HEK293 (cell line): ENCODE results near the gene STK39.

ENCODE experiments used
- KLF10 ChIP-seq: fragments of 450-650 bp; IDR thresholded peaks from 2 replicates; pipeline ENCODE4 v1.5.1; 2018; ENCODE audit warnings: missing biosample characterization, mild to moderate bottlenecking, missing genetic modification characterization
- KLF8 ChIP-seq: fragments of 450-650 bp; formaldehyde crosslinking; IDR thresholded peaks from 2 replicates; pipeline ENCODE4 v1.5.1; 2016; ENCODE audit warnings: missing biosample characterization, missing genetic modification characterization
- KLF9 ChIP-seq: fragments of 450-650 bp; formaldehyde crosslinking; IDR thresholded peaks from 2 replicates; pipeline ENCODE4 v1.5.1; 2016; ENCODE audit warnings: missing biosample characterization, missing genetic modification characterization, low read depth
- PRDM1 ChIP-seq: fragments of 450-650 bp; formaldehyde crosslinking; IDR thresholded peaks from 2 replicates; pipeline ENCODE4; 2016; ENCODE audit warnings: missing biosample characterization, missing genetic modification characterization
- TRIM28 ChIP-seq: IDR thresholded peaks from 2 replicates; pipeline ENCODE4 v1.6.1; 2011; ENCODE audit warnings: low read length, control low read depth, borderline replicate concordance
- WT1 ChIP-seq: fragments of 450-650 bp; formaldehyde crosslinking; IDR thresholded peaks from 2 replicates; pipeline ENCODE4 v1.5.1; 2016; ENCODE audit warnings: missing biosample characterization, missing genetic modification characterization
- ZEB2 ChIP-seq: fragments of 450-650 bp; formaldehyde crosslinking; IDR thresholded peaks from 2 replicates; pipeline ENCODE4 v1.5.1; 2016; ENCODE audit warnings: missing biosample characterization, missing genetic modification characterization
- ZFP37 ChIP-seq: fragments of 450-650 bp; formaldehyde crosslinking; IDR thresholded peaks from 2 replicates; pipeline ENCODE4 v1.5.1; 2016; ENCODE audit warnings: missing biosample characterization, missing genetic modification characterization
- ZNF132 ChIP-seq: fragments of 450-650 bp; formaldehyde crosslinking; IDR thresholded peaks from 2 replicates; pipeline ENCODE4 v1.5.1; 2017; ENCODE audit warnings: missing biosample characterization, missing genetic modification characterization, borderline replicate concordance
- ZNF23 ChIP-seq: fragments of 450-650 bp; formaldehyde crosslinking; IDR thresholded peaks from 2 replicates; pipeline ENCODE4 v1.5.1; 2016; ENCODE audit warnings: missing biosample characterization, missing genetic modification characterization, borderline replicate concordance
- ZNF239 ChIP-seq: fragments of 450-650 bp; formaldehyde crosslinking; IDR thresholded peaks from 2 replicates; pipeline ENCODE4 v1.5.1; 2016; ENCODE audit warnings: missing biosample characterization, missing genetic modification characterization
- ZNF24 ChIP-seq: fragments of 450-650 bp; formaldehyde crosslinking; IDR thresholded peaks from 2 replicates; pipeline ENCODE4 v1.5.1; 2016; ENCODE audit warnings: missing biosample characterization, missing genetic modification characterization
- ZNF274 ChIP-seq, 2 experiments: fragments of 200-500 bp in 1 of 2; fragments of 450-650 bp in 1 of 2; sonication (Bioruptor generic) in 1 of 2; formaldehyde crosslinking in 1 of 2; IDR thresholded peaks; 2 replicates each; pipeline versions ENCODE4 v1.5.1 to v1.6.1; 2014 to 2016; ENCODE audit warnings: borderline replicate concordance in 1 of 2, inconsistent platforms in 1 of 2, low read length in 1 of 2, missing biosample characterization in 1 of 2, missing genetic modification characterization in 1 of 2
- ZNF335 ChIP-seq: fragments of 450-650 bp; formaldehyde crosslinking; conservative IDR thresholded peaks from 2 replicates; pipeline ENCODE4 v1.5.1; 2016; ENCODE audit warnings: missing biosample characterization, missing genetic modification characterization
- ZNF350 ChIP-seq: fragments of 450-650 bp; formaldehyde crosslinking; IDR thresholded peaks from 2 replicates; pipeline ENCODE4 v1.5.0; 2017; ENCODE audit warnings: missing biosample characterization, mild to moderate bottlenecking, missing genetic modification characterization
- ZNF416 ChIP-seq: fragments of 450-650 bp; formaldehyde crosslinking; IDR thresholded peaks from 2 replicates; pipeline ENCODE4 v1.5.1; 2016; ENCODE audit warnings: missing biosample characterization, missing genetic modification characterization
- ZNF548 ChIP-seq: fragments of 450-650 bp; formaldehyde crosslinking; IDR thresholded peaks from 2 replicates; pipeline ENCODE4 v1.5.1; 2016; ENCODE audit warnings: missing biosample characterization, missing genetic modification characterization
- ZNF560 ChIP-seq: fragments of 450-650 bp; formaldehyde crosslinking; IDR thresholded peaks from 2 replicates; pipeline ENCODE4 v1.5.1; 2017; ENCODE audit warnings: missing biosample characterization, missing genetic modification characterization, borderline replicate concordance
- ZNF596 ChIP-seq: fragments of 450-650 bp; IDR thresholded peaks from 2 replicates; pipeline ENCODE4 v1.5.0; 2018; ENCODE audit warnings: missing biosample characterization, mild to moderate bottlenecking, missing genetic modification characterization, moderate library complexity
- ZNF654 ChIP-seq: fragments of 450-650 bp; formaldehyde crosslinking; IDR thresholded peaks from 2 replicates; pipeline ENCODE4 v1.5.1; 2016; ENCODE audit warnings: low read depth, missing biosample characterization, missing genetic modification characterization
- ZNF76 ChIP-seq: fragments of 450-650 bp; formaldehyde crosslinking; IDR thresholded peaks from 2 replicates; pipeline ENCODE4; 2016; ENCODE audit warnings: low read depth, missing biosample characterization, missing genetic modification characterization, borderline replicate concordance
- ZNF776 ChIP-seq: fragments of 450-650 bp; formaldehyde crosslinking; IDR thresholded peaks from 2 replicates; pipeline ENCODE4 v1.5.0; 2017; ENCODE audit warnings: missing biosample characterization, missing genetic modification characterization, borderline replicate concordance
- ZNF785 ChIP-seq: fragments of 450-650 bp; formaldehyde crosslinking; IDR thresholded peaks from 2 replicates; pipeline ENCODE4 v1.5.1; 2016; ENCODE audit warnings: missing biosample characterization, missing genetic modification characterization
- ZSCAN30 ChIP-seq: fragments of 450-650 bp; IDR thresholded peaks from 2 replicates; pipeline ENCODE4 v1.5.1; 2018; ENCODE audit warnings: missing biosample characterization, mild to moderate bottlenecking, missing genetic modification characterization, moderate library complexity
- TF ChIP-seq, protein P1 (sequence below): fragments of 450-650 bp; formaldehyde crosslinking; IDR thresholded peaks from 2 replicates; pipeline ENCODE4 v1.5.1; 2017; ENCODE audit warnings: missing biosample characterization, missing genetic modification characterization
- TF ChIP-seq, protein P2 (sequence below): fragments of 450-650 bp; formaldehyde crosslinking; IDR thresholded peaks from 2 replicates; pipeline ENCODE4 v1.5.1; 2016; ENCODE audit warnings: missing biosample characterization, missing genetic modification characterization
- TF ChIP-seq, protein P3 (sequence below): fragments of 450-650 bp; formaldehyde crosslinking; IDR thresholded peaks from 2 replicates; pipeline ENCODE4 v1.5.1; 2017; ENCODE audit warnings: missing biosample characterization, missing genetic modification characterization
- TF ChIP-seq, protein P4 (sequence below): fragments of 450-650 bp; formaldehyde crosslinking; IDR thresholded peaks from 2 replicates; pipeline ENCODE4 v1.5.1; 2016; ENCODE audit warnings: missing biosample characterization, missing genetic modification characterization
- TF ChIP-seq, protein P5 (sequence below): fragments of 450-650 bp; formaldehyde crosslinking; IDR thresholded peaks from 2 replicates; pipeline ENCODE4 v1.5.1; 2016; ENCODE audit warnings: missing biosample characterization, missing genetic modification characterization

Gene STK39

DNA sequence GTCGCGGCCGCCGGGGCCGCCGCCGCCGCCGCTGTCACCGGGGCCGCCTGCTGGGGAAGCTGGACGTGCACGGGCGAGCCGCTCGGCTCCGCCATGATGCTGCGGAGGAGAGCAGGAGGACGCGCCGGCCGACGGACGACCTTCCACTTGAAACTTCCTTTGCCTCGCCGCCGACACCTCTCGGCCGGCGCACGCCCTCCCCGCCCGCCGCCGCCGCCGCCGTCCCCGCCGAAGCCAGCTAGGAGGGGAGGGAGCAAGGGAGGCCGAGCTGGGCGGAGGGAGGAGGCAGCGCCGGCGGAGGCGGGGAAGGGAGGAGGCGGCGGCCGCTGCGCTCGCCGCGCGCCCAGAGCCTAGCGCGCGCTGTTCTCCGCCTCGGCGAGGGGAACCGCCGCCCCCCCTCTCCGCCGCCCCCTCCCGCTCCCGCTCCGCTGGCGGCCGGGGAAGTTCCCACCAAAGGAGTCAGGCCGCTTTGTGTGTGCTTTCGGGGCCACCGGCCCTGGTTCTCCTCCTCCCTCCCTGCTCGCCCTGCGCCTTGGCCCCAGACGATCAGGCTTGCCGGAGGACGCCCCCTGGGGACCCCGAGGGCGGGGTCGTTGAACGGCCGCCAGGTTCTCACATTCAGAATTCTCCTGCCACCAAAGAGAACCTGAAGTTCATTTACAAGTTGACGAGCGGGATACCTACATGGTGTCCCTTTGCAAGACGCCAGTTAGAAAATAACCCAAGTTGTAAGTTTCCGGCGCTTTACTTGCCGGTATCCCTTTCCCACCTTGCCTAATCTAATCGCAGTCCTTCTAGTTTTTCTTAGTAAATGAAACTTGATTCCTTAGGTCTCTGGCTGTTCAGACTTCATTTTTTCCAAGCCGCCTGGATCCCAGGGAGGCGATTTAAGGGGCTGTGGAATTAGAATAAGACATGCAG, at the start of gene STK39 (continued):
- TF ChIP-seq ZNF416 (tag by site-specific recombination) (no peak), ZNF24 (tag by site-specific recombination) (no peak), ZNF335 (tag by site-specific recombination) (peak; percentile 88), ZNF350 (no peak), ZNF23 (tag by site-specific recombination) (no peak), ZNF596 (tag by site-specific recombination) (no peak), ZNF776 (tag by site-specific recombination) (peak; percentile 96), KLF10 (tag by site-specific recombination) (peak; percentile 17; the same call in 1 of the 2 replicates), ZNF132 (tag by site-specific recombination) (no peak), ZNF785 (tag by site-specific recombination) (no peak), ZNF654 (tag by site-specific recombination) (no peak), TRIM28 (peak; percentile 91), ZNF239 (tag by site-specific recombination) (no peak), ZNF548 (tag by site-specific recombination) (no peak), ZEB2 (peak; percentile 47; the same call in 1 of the 2 replicates), ZFP37 (tag by site-specific recombination) (no peak), ZNF274 (IDR thresholded peaks at IDR 0.05; ENCODE audit: low read length) (no peak), ZNF274 (tag by site-specific recombination; IDR thresholded peaks at IDR 0.05; ENCODE audit: borderline replicate concordance) (no peak), ZSCAN30 (0 out of 2 replicates have a peak, but pooled peaks have one; percentile 42), KLF8 (tag by site-specific recombination) (peak; percentile 69; the same call in 1 of the 2 replicates), KLF9 (peak; percentile 68; the same call in 1 of the 2 replicates), PRDM1 (tag by site-specific recombination) (0 out of 2 replicates have a peak, but pooled peaks have one; percentile 30), ZNF76 (tag by site-specific recombination) (0 out of 2 replicates have a peak, but pooled peaks have one; percentile 20), ZNF560 (no peak), WT1 (tag by site-specific recombination) (no peak)
- TF ChIP-seq, protein P1, sequence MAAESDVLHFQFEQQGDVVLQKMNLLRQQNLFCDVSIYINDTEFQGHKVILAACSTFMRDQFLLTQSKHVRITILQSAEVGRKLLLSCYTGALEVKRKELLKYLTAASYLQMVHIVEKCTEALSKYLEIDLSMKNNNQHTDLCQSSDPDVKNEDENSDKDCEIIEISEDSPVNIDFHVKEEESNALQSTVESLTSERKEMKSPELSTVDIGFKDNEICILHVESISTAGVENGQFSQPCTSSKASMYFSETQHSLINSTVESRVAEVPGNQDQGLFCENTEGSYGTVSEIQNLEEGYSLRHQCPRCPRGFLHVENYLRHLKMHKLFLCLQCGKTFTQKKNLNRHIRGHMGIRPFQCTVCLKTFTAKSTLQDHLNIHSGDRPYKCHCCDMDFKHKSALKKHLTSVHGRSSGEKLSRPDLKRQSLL (tag by site-specific recombination) = no peak
- TF ChIP-seq, protein P2, sequence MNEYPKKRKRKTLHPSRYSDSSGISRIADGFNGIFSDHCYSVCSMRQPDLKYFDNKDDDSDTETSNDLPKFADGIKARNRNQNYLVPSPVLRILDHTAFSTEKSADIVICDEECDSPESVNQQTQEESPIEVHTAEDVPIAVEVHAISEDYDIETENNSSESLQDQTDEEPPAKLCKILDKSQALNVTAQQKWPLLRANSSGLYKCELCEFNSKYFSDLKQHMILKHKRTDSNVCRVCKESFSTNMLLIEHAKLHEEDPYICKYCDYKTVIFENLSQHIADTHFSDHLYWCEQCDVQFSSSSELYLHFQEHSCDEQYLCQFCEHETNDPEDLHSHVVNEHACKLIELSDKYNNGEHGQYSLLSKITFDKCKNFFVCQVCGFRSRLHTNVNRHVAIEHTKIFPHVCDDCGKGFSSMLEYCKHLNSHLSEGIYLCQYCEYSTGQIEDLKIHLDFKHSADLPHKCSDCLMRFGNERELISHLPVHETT = no peak
- TF ChIP-seq, protein P3, sequence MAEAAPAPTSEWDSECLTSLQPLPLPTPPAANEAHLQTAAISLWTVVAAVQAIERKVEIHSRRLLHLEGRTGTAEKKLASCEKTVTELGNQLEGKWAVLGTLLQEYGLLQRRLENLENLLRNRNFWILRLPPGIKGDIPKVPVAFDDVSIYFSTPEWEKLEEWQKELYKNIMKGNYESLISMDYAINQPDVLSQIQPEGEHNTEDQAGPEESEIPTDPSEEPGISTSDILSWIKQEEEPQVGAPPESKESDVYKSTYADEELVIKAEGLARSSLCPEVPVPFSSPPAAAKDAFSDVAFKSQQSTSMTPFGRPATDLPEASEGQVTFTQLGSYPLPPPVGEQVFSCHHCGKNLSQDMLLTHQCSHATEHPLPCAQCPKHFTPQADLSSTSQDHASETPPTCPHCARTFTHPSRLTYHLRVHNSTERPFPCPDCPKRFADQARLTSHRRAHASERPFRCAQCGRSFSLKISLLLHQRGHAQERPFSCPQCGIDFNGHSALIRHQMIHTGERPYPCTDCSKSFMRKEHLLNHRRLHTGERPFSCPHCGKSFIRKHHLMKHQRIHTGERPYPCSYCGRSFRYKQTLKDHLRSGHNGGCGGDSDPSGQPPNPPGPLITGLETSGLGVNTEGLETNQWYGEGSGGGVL (tag by site-specific recombination) = peak; percentile 91
- TF ChIP-seq, protein P4, sequence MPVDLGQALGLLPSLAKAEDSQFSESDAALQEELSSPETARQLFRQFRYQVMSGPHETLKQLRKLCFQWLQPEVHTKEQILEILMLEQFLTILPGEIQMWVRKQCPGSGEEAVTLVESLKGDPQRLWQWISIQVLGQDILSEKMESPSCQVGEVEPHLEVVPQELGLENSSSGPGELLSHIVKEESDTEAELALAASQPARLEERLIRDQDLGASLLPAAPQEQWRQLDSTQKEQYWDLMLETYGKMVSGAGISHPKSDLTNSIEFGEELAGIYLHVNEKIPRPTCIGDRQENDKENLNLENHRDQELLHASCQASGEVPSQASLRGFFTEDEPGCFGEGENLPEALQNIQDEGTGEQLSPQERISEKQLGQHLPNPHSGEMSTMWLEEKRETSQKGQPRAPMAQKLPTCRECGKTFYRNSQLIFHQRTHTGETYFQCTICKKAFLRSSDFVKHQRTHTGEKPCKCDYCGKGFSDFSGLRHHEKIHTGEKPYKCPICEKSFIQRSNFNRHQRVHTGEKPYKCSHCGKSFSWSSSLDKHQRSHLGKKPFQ (tag by site-specific recombination) = peak; percentile 72
- TF ChIP-seq, protein P5, sequence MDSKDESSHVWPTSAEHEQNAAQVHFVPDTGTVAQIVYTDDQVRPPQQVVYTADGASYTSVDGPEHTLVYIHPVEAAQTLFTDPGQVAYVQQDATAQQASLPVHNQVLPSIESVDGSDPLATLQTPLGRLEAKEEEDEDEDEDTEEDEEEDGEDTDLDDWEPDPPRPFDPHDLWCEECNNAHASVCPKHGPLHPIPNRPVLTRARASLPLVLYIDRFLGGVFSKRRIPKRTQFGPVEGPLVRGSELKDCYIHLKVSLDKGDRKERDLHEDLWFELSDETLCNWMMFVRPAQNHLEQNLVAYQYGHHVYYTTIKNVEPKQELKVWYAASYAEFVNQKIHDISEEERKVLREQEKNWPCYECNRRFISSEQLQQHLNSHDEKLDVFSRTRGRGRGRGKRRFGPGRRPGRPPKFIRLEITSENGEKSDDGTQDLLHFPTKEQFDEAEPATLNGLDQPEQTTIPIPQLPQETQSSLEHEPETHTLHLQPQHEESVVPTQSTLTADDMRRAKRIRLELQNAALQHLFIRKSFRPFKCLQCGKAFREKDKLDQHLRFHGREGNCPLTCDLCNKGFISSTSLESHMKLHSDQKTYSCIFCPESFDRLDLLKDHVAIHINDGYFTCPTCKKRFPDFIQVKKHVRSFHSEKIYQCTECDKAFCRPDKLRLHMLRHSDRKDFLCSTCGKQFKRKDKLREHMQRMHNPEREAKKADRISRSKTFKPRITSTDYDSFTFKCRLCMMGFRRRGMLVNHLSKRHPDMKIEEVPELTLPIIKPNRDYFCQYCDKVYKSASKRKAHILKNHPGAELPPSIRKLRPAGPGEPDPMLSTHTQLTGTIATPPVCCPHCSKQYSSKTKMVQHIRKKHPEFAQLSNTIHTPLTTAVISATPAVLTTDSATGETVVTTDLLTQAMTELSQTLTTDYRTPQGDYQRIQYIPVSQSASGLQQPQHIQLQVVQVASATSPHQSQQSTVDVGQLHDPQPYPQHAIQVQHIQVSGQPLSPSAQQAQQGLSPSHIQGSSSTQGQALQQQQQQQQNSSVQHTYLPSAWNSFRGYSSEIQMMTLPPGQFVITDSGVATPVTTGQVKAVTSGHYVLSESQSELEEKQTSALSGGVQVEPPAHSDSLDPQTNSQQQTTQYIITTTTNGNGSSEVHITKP = 0 out of 2 replicates have a peak, but pooled peaks have one; percentile 8
